Inflammatory macrophage (primary cell): Measurements from ENCODE around the gene INPPL1.
"Not testable (repeated sequence)": the region's sequence is repeated elsewhere in the genome, so short reads cannot be mapped to it uniquely, and the experiment has no call there.

ENCODE experiments used
- DNase-seq, 2 donors: peaks; one replicate each; pipeline ENCODE4 v3.0.0-alpha.2; 2020 to 2022

INPPL1 gene

DNA sequence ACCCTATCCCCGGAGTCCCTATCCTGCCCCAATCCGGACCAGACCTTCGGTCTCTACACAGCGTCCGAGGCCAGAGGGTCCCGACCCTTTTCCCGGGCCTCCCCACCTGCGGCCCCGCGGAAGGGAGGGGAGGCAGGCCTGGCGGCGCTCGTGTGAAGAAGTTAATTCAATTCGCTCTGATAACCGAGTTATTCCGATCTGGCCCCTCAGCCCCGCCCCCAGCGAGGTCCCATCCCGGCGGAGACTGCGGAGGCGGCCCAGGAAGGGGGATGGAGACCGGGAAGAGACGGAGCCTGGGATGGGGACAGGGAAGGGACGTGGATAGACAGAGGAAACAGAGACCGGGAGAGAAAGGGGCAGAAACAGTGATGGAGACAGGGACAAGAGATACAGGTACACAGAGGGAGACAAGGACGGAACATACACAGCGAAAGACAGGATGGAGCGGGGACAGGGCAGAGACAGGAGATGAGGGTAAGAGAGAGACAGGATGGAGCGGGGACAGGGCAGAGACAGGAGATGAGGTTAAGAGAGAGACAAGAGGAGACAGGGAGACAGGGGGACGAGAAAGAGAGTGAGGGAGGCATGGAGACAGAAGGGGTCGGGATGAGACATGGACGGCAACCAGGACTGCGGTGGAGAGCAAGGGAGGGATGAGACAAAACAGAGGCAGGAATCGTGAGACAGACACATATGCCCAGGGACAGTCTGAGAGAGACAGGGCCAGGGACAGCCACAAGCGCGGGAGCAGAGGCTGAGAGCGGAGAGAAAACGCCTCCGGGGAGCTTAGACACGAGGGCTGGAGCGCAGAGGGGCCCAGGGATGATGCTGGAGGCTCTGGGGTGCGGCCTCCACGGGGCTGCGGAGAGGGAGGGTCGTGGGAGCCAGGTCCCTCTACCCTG, 20.0 kb downstream of the INPPL1 start:
- DNase-seq = no peak

DNA sequence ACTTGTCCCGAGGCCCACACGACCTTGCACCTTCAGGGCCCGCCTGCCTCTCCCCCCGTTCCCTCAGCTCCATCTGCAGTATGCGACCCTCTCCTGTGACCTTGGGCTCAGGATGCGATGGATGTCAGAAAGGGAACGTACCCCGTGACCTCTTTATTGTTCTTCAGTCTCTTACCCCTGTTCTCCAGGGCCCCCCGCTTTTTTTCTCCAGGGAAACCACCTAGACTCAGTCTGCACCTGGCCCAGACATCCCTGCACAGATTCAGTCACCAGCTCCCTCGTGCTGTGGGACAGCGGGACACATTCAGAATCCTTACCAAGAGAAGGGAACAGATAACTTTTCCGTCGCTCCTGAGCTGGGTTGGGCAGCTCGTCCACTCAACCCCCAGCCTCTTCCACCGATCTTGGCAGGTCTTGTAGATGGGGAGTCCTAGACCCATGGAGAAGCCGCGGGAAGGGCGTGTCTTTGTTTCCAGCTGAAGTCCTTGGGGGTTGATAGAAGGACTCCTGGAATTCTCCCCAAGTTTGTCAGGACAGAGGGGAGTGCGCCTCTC, 20.8 kb downstream of the INPPL1 start:
- no peak for DNase-seq

DNA sequence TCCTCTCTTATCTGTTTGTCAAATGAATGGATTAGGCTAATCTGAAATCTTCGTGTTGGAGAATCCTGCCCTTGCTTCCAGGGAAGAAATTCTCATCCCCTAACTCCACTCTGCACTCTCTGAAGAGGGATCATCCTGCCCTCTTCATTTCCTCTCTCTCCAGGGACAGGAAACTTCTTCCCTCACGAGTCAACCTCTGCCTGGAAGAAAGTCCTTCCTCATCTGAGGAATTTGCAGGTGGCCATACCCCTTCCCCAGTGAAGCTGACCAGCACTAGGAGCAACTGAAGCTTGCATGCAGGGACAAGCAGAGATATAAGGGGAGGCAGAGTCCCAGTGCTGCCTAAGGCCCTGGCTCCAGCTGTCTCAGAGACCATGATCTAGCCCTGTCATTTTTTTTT, 23.0 kb downstream of the INPPL1 start:
- no peak for DNase-seq

DNA sequence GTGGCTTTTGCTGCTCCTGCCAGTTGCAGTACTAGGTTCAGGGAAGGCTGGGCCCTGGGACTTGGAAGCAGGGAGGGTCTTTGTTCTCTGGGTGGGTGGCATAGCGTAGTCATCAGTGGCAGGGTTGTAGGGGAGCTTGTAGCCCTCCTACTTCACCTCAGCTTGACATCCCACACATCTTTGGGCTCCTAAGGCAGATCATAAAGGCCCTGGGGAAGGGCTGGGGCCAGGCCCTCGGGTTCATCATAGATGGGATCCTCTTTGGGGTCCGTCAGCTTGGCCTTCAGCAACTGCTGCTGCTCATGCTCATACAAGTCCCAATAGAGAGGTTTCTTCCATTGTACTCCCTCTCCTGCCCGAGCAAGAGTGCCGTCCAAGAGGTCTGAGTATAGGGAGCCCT, 25.4 kb downstream of the INPPL1 start:
- DNase-seq = no peak

DNA sequence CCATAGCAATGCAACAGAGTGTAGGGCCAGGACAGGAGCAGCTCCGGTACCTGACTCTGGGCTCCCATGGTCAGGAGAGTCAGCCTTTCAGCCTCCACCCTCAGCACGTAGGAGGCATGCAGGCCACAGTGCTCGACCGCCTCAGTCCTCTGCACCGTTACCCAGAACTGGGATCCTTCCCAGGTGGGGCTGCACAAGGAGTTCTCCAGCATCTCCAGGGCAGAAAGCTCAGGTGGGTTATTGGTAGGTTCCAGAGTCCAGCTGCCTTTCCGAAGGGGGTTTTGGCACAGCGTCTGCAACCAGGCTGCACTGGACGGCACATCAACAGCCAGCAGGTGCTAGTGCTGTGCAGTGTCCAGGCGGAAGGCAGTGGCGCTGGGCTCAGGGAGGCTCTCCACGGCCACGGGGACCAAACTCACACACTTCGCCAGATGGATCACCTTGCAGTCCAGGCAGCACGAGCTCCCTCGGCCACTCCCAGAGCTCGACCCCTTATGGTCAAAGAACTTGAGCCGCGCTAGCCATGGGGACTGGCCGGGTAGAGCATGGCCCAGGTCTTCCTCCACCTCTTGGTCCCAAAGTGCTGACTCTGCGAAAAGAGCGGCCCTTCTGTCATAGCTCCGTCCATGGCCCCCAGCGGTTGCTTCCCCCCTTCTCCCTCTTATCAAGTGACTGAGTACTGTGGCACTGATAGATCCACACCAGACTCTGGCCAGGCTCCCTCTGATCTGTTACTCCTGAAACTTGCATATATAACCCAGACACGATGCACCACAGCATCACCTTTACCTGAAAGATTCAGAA, 26.3 kb downstream of the INPPL1 start:
- no peak for DNase-seq

DNA sequence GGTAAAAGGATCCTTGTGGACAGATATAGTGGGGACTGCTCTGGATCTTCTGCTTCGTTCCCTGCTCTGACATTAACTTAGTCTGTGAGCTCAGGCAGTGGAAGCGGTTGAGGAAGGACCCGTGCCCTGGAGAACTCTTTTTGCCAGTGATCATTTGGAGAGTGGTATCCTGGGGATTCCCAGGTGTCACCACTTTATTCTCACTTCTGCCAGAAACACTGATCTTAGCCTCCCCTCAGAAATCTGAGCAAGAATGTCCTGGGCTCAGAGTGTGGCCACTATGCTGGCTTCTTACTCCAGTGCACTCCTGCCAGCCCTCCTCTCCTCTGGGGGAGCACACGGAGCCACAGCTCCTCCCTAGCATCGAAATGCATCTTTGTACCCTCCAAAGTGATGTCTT, 27.0 kb downstream of the INPPL1 start:
- no peak for DNase-seq

DNA sequence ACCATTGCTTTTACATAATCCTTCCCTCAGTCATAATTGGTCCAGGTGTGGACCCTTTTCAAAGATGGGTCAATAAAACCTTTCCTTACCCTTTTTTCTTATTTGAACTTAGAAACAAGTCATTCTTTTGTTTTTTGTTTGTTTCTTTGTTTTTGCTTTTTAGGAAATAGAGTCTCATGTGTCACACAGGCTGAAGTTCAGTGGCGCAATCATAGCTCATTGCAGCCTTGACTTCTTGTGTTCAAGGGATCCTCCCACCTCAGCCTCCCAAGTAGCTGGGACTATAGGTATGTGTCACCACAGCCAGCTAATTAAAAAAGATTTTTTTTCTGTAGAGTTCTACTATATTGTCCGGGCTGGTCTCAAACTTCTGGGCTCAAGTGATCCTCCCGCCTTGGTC, 28.8 kb downstream of the INPPL1 start:
- DNase-seq = peak in 1 of 2 donors; percentile 28

DNA sequence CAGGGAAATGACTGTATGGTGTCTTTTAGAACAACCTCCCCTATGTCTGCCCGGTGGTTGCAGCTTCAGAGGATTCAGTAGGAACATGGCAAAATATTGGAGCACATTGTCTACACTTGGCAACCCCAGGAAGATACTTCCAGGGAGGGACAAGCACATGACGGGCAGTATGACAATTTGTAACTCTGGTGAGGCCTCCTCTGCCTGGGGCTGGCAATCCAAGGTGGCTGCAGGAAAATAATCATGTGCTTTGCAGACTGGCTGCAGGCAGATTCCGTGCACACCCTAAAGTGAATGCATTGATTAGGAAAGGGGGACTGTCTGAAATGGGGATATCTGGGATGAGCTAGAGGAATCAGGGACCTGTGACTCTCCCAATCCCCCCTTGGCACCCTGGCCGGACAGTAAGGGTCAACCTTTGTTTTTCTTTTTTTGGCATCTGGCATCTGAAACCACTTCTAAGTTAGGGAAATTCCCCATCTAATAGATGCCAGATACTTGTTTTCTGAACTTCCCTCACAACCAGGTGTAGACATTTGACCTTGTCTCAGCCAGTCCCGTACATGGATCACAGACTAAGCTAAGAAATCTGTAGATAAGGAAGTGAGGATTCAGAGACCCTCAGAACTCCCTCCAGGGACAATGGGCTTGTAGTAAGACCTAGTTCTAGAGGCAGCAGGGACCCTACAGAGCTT, 29.9 kb downstream of the INPPL1 start:
- no peak for DNase-seq

DNA sequence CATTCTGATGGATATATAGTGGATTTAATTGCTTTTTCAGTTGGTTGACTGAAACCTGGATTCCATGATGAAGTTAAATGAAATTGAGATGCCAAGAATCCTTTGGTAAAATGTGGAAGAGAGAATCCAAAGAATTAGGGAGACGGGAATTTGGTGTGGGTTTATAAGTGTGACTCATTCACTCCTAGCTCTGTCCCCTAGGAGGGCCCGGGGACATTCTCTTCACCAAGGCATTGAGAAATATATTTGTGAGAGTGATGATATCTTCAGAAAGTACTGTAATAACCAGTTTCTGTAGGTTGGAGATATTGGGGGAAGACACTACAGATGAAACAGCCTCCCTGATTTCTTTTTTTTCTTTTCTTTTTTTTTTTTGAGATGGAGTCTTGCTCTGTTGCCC, 33.0 kb downstream of the INPPL1 start:
- no peak for DNase-seq

DNA sequence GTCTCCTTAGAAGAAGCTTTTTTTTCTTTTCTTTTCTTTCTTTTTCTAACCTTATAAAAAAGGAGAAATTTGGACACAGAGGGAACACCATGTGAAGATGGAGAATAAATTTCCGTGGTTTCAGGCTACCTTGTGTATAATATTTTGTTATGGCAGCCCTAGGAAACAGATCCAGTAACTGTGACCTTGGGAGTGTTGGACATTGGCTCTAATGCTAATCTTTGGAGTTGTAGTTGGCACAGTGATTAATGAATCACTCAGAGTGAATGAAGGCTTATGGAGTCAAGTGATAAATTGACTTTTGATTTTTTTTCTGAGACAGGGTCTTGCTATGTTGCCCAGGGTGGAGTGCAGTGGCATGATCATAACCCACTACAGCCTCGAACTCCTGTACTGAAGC, 34.9 kb downstream of the INPPL1 start:
- no peak for DNase-seq

DNA sequence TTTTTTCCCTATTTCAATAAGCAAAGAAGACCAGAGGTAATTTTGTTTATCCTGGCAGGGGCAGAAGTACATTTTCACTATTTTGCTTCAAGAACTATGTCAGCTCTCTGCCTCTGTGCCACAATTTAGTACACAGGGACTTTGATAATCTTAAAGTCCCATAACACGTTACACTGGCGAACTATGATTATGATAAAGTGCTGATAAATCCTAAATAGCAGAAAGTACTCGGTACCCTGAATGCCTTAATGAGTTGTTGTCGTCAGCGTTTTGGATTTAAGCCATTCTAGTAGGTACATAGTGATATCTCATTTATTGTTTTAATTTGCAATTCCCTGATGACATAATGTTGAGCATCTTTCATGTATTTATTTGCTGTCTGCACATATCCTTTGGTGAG, 36.0 kb downstream of the INPPL1 start:
- no peak for DNase-seq

DNA sequence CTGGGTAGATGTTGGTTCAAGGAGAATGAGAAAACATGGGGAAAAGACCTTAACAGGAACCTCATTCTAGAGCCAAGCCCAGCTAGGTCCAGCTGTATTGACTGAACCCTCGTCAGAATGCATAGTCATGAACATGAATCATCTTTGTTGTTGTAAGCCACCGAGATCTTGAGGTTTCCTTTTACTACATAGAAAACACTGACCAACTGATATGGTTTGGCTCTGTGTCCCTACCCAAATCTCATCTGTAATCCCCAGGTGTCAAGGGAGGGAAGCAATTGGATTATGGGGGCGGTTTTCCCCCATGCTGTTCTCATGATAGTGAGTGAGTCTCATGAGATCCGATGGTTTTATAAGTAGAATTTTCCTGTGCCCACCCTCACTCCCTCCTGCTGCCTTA, 38.8 kb downstream of the INPPL1 start:
- peak; percentile 41 to 42 for DNase-seq

DNA sequence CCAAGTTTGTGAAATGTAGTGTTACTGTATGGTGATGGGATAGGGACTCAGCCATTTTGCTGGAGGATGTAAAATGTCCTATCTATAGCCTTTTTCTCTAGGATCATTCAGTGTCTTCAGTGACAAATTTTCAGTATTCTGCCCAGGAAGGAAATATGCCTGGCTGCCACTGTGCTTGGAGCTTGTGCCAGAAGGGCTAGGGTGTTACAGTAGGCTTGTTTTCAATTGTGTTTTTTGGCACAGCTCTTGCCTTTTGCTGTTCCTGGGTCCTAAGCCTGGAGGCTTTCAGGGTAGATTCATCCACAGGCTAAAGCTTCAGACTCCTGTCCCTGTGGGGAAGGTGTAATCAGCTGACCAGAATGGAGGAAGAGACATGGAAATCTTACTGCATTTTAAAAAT, 41.4 kb downstream of the INPPL1 start:
- no peak for DNase-seq

DNA sequence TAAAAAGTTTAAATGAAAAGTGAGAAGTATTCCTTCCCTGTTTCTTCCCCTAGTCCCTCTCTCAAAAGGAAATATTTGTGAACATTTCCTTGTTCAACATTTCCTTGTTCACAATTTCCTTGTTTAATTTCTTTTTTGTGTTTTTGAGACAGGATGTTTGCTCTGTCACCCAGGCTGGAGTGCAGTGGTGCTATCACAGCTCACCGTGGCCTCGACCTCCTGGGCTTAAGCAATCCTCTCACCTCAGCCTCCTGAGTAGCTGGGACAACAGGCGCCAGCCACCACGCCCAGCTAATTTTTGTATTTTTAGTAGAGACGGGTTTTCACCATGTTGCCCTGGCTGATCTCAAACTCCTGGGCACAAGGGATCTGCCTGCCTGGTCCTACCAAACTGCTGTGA, 42.4 kb downstream of the INPPL1 start:
- DNase-seq = not testable (repeated sequence)

DNA sequence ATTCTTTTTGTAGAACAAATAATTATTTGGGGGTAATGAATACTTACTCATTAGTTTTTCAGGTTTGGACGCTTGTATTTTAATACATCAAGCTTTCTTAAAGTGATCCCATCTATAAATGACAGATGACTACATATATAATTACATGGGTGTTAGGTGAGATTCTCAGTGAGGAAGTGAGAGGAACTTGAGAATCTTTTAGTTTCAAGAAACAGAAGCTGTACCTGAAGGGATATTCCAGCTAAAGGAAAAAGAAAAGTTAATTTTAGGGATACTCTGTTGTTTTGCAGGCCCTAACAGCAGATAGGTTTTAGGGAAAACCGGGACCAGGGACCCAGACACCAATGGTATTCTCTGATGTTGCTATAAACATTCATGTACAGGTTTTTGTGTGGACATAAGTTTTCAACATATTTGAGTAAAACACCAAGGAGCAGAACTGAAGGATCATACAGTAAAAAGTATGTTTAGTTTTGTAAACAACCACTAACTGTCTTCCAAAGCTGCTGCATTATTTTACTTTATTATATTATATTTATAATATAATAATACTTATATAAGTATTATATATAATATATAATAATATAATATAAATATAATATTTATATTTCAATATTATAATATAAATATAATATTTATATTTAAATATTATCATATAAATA, 43.5 kb downstream of the INPPL1 start:
- no peak for DNase-seq

DNA sequence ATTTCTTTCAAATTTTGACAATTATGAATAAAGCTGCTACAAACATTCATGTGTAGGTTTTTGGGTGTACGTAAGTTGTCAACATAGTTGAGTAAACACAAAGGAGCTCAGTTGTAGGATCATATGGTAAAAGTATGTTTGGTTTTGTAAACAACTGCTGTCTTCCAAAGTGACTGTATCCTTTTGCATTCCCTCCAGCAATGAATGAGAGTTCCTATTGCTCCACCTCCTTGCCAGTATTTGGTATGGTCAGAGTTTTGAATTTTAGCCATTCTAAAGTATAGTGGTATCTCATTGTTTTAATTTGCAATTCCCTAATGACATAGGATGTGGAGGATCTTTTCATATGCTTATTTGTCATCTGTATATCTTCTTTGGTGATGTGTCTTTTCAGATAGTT, 47.4 kb downstream of the INPPL1 start:
- DNase-seq = no peak

DNA sequence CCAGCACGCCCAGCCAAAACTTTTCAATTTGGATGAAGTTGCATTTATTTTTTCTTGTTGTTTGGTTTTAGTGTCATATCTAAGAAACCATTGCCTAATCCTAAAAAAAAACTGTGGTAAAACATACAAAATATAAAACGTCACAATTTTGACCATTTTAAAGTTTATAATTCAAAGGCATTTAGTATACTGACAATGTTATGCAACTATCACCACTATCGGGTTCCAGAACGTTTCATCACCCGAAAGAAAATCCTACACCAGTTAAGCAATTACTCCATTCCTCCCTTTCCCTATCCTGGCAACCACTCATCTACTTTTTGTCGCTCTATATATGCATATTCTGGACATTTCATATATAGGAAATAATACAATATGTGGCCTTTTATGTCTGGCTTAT, 49.9 kb downstream of the INPPL1 start:
- no peak for DNase-seq

DNA sequence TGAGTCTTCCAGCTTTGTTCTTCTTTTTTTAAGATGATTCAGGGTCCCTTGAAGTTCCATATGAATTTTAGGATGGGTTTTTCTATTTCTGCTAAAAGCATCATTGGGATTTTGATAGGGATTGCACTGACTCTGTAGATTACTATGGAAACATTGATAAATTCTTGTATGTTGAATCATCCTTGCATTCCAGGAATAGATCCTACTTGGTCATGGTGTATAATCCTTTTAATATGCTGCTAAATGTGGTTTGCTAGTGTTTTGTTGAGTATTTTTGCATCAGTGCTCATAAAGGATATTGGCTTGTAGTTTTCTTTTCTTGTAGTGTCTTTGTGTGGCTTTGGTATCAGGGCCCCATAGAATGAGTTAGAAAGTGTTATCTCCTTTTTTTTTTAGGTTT, 54.3 kb downstream of the INPPL1 start:
- no peak for DNase-seq

DNA sequence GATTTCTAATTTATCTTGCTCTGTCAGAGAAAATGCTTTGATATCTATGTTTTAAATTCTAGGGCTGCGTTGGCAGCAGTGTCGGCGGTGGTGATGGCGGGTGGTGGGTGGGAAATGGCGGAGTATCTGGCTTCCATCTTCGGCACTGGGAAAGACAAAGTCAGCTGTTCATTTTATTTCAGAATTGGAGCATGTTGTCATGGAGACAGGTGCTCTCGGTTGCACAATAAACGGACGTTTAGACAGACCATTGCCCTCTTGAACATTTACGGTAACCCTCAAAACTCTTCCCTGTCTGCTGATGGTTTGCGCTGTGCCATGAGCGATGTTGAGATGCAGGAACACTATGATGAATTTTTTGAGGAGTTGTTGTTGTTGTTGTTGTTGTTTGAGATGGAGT, 55.5 kb downstream of the INPPL1 start:
- DNase-seq = no peak

DNA sequence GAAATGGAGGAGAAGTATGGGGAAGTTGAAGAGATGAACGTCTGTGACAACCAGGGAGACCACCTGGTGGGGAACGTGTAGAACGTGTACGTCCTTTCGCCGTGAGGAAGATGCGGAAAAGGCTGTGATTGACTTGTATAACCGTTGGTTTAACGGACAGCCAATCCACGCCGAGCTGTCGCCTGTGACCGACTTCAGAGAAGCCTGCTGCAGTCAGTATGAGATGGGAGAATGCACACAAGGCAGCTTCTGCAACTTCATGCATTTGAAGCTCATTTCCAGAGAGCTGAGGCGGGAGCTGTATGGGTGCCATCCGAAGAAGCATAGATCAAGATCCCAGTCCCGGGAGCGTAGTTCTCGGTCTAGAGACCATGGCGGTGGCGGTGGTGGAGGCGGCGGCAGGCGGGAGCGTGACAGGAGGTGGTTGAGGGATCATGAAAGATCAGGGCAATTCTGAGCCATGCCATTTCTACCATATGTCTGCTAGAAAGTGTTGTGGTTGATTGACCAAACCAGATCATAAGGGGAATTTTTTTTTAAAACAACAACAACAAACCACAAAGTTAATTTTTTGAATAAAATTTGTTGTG, 56.3 kb downstream of the INPPL1 start:
- DNase-seq = no peak

DNA sequence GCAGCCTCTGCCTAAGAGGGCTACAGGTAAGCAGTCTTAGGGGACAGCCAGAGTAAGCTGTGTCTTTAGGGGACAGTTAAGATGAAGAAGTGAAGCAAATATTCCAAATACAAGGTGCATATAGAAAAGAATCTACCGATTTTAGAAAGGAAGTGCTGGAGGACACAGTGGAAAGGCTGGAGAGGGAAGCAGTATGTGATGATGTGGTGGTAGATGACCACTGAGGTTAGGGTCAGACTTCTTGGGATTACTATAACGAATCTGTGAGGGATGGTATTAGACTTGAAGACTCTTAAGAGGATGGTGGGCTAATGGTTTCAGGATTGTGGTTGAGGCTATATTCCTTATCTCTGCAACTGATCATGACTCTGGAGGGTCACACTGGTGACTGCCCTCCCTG, 59.4 kb downstream of the INPPL1 start:
- DNase-seq = no peak

DNA sequence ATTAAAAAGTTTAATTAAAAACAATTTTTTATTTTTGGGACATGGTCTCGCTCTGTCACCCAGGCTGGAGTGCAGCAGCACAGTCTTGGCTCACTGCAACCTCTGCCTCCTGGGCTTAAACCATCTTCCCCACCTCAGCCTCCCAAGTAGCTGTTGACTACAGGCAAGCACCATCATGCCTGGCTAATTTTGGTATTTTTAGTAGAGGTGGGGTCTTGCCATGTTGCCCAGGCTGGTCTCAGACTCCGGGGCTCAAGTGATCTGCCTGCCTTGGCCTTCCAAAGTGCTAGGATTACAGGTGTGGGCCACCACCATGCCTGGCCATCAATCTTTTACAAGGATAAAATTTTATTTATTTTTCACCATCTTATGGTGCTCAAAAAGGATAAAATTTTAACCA, 62.7 kb downstream of the INPPL1 start:
- no peak for DNase-seq
